ENCODE data around the gene CEACAM20.

GRCh38 chr19:44525721-44526430 lies 3.6 kb downstream of the CEACAM20 start:
- TF ChIP-seq CTCF (IDR thresholded peaks at IDR 0.05) (no peak), POLR2A (IDR thresholded peaks at IDR 0.05) (no peak)

Measured in heart left ventricle (tissue), 13 donors.